Measurements from ENCODE around the gene CDKN1A.
"Not testable (repeated sequence)": the region's sequence is repeated elsewhere in the genome, so short reads cannot be mapped to it uniquely, and the experiment has no call there.

Gene CDKN1A

DNA sequence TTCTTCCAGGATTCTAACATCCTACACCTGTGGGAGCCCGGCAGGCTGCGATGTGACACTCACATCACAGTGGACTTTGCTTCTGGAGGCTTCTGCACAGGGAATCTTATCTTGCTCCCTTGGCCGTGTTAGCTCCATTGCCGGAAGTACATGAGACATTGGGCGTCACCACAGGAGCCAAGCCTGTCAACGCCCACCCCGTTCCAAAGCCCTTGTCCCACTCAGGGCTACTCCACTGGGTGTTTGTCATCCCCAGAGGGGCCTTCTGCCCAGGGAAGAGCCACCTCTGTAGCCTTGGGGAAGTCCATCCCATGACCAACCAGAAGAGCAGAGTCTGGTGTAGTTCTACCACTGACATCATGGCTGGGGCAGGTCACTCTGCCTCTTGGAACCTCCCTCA, 20.8 kb downstream of the CDKN1A start:
- no peak for DNase-seq

GRCh38 chr6:36700071-36700812, 21.7 kb downstream of the CDKN1A start:
- no peak for DNase-seq

GRCh38 chr6:36700831-36701230, 22.3 kb downstream of the CDKN1A start:
- no peak for DNase-seq

- DNase-seq, result no peak
These were observed 23.0 kb downstream of the CDKN1A start for GRCh38 chr6:36701401-36701991.

DNA sequence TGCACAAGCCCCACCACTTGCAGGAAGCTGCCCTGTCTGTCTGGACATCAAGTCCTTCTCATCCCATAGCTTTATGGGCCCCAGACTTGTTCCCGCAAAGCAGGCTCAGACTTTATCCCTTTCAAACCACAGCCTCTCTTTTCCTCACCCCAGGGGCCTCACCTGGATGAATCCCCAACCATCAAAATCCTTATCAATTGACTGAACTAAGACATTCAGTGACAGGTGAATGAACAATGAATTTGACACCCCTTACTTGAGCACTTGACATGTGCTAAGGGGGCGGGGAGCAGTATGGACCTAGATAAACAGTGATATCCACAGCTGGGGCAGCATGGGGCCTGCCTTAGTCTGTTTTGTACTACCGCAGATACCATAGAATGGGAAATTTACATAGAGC, 24.1 kb downstream of the CDKN1A start:
- no peak for DNase-seq

GRCh38 chr6:36703081-36703606, 24.6 kb downstream of the CDKN1A start:
- no peak for DNase-seq

DNA sequence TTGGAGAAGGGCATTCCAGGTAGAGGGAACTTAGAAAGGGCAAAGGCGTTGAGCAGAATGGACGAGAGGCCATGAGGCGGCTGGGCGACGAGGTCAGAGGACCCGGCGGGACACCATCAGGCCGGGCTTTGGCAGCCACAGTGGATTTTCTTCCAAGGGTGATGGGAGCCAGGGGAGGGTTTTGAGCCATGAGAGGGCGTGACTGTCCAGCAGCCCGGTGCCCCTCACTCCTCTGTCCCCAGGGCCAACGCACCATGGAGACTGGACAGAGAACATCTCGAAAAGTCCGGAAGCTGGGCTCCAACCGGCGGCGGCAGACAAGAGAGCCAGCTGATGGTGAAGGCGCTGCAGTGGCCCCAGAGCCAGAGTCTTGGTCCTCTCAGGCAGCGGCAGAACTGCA, 25.5 kb downstream of the CDKN1A start:
- DNase-seq, result no peak

DNA sequence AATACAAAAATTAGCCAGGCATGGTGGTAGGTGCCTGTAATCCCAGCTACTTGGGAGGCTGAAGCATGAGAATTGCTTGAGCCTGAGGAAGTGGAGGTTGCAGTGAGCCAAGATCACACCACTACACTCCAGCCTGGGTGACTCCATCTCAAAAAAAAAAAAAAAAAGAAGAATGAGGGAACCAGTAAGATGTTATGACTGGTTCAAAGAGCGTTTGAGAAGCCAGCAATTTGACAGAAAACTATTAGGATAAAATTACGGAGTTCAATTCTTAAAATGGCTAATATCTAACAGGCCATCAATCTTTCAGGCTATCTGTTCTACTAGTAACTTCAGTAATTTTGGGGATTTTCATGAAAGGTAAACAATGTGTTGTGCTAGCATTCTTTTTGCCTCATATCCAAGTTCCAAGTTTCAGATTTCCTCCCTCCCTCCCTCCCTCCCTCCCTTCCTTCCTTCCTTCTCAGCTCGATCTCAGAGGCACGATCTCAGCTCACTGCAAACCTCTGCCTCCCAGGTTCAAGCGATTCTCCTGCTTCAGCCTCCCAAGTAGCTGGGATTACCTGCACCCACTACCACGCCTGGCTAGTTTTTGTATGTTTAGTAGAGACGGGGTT, 26.6 kb downstream of the CDKN1A start:
- DNase-seq, result not testable (repeated sequence)

DNA sequence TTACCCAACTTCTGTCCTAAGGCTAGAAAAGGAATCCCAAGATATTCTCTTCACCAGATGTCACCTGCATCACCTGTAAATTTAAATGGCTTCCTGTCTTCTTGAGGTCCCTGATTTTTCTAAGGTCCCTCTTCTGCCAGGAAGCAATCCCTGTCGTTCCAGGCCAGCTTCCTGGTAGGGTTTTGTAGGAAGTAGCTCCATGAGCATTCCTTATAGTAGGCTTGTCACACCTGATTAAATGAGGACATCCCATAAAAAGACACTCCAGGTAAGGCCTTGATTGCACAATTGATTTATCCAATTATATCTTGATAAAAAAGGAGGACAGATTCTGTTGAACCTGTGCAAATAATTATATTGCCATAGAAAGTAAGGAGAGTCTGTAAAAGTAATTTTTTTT, 27.8 kb downstream of the CDKN1A start:
- no peak for DNase-seq

DNA sequence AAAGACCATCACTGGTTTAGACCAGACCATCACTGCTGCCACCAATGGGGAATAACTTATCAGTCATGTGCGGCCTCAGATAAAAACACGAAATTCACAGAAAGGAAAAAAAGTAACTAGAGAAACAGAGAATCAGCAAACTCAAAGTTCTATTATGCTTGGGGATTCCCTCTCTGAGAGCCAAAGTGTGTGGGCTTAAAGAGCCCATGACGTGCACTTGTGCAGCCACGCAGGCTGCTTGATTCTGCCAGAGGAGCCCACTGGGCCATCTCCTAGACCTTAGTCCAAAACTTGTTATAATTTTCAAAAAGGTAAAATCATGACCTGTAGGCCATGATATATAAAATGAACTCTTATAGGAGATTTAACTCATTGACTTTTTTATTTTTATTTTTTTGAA, 34.3 kb downstream of the CDKN1A start:
- DNase-seq, result no peak

DNA sequence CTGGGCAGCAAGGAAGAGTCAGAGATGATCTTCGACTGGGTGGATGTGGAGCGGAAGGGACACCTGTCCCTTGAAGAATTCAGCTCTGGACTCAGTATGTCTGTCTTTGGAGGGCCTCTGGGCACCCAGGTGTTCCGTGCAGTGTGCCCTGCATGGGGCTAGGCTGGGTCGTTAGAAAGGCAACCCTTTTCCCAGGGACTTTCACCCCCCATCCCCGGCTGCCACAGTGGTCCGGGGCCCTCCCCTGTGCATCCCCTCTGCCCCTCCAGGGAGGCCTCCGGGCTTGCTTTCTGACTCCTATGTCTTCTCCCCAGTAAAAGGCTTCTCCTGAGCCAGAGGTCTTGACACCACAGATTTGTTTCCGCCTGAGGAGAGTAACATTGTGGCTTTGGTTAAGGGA, 35.3 kb downstream of the CDKN1A start:
- no peak for DNase-seq

- no peak for DNase-seq
These were observed 36.0 kb downstream of the CDKN1A start for GRCh38 chr6:36714511-36714910.

GRCh38 chr6:36715469-36715868, 37.0 kb downstream of the CDKN1A start:
- DNase-seq, result no peak

DNA sequence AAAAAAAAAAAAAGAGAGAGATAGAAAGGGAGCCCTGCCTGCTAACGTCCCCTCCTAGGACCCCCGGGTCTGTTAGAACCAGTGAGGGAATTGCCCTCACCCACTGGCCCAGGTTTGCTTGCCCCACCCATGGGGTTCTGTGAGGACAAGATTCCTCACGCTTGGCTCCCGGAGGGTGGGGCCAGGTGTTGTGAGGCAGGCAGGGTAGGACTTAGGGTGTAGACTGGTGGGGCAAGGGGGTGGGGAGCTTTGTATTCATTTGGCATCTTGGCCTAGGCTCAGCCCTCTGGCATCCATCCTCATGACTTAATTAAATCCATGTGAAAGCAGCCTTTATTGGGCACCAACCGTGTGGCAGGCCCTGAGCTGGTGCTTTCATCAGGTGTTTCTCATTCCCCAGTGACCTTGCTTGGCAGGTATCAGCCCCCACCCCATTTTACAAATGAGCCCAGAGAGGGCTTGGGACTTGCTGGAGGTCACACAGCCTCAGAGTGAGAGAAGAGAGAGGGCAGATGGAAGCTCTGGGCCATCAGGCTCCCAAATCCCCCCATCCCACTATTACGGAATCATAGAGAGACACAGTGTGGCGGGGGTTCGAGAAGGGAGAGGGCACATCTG, 38.1 kb downstream of the CDKN1A start:
- no peak for DNase-seq

DNA sequence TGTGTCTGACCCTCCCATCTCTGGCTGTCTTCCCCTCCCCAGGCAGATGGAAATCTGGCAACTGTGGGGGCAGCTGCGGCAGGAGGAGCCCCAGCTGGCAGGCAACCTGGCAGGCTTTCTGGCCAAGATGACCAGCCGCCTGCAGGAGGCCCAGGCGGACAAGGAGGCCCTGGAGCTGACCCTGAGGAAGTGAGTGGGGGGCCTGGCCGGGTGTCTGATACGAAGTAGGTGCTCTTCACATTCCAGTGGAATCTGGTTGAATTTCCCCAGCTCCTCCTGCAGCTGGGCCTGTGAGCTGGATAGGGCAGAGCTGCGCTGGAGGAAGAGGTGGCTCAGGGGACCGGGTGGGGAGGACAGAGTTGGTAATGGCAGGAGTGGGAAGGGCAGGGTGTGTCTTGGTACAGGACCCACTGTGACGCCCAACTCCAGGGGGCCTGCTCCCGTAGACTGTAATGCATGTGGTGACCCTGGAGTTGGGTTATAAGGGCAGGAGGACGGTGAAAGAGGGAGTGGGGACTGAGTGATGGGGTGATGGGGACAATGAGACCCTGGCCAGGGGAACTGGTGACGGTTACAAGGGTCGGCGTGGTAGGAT, 38.8 kb downstream of the CDKN1A start:
- no peak for DNase-seq

DNA sequence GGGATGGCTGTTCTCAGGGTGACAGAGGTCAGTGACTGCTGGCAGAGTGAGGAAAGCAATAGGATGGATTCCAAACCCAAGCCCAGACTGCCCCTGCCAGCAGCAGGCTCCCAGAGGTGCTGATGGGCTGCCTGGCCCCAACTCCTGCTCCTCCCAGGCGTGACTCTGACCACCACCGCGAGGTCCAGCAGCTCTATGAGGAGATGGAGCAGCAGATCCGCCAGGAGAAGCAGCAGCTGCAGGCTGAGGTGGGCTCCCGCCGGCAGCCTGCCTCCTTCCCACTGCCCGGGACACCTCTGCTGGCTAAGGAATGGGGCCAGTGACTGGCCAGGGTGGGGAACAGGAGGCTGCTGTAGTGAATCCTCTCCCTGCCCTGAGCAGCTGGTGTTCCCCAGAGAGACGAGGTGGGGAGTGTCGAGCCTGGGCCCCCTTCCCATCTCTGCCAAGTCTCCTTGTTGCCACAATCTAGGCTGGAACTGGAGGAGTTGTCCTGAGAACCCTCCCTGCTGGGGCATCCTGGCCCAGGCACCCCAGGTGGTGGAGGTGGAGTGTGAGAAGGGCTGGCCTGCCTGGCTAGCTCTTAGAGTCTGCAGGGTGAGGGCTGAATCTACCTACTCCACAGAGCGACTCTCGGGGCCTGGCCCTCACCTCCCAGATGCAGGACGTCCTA, 39.5 kb downstream of the CDKN1A start:
- no peak for DNase-seq

DNA sequence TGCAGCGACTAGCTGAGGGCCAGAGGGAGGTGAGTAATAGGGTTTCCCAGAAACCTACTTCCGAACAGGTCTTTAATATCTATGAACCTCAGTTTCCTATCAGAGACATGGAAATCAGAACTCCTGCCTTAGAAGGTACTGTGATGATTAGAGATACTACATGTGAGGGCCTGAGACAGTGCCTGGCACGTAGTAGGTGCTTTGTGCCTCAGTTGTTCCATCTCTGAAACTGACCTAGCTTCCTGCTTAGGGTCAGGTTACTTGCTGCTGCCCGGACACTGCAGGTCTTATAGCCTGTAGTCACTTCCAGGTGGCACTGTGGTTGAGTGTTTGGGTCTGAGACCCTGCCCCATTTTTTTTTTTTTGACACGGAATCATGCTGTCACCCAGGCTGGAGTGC, 40.0 kb downstream of the CDKN1A start:
- DNase-seq, result no peak

- no peak for DNase-seq
These were observed 40.6 kb downstream of the CDKN1A start for GRCh38 chr6:36719126-36719525.

DNA sequence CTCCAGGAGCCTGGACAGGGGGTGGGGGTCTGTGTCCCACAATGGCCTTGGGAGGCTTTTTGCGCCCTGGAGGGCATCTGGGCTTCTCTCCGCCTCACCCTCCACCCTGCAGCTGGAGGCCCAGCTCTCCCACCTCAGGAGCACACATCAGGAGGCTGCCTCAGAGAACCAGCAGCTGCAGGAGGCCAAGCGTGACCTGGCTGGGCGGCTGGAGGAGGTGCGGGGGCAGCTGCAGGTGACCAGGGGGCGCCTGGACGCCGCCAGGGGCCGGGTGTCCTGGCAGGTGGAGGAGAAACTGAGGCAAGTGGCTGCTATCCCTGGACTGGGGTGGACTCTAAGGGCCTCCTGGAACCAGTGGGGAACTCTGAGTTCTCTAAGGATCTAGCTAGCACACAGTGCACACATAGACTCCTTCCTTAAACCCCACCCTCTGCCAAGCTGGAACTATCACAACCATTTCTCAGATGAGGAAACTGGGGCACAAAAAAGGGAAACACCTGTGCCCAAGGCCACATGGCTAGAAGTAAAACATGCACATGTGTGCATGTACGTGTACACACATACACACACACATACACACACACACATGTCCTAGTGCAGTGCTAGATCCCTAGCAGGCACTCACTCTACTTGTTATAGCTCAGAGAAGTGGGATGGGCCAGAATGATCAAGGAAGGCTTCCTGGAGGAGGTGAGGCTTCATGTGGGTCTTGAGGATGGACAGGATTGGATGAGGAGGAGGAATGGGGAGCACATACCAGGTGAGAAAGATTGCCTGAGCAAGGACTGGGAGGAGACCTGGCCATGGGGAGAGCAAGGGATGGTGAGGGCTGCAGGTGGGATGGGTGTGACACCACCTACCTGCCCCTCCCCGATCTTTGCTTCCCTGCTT, 42.0 kb downstream of the CDKN1A start:
- no peak for DNase-seq

GRCh38 chr6:36721369-36722140, 43.0 kb downstream of the CDKN1A start:
- DNase-seq, result no peak

DNA sequence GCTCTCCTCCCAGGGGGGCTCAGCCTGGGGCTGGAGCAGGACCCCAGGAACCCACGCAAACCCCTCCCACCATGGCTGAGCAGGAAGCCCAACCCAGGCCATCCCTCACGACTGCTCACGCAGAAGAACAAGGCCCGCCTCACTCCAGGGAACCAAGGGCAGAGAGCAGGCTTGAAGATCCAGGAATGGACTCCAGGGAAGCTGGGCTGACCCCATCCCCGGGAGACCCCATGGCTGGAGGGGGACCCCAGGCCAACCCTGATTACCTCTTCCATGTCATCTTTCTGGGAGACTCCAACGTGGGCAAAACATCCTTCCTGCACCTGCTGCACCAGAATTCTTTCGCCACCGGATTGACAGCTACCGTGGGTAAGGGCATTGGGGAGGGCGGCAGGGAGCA, 43.9 kb downstream of the CDKN1A start:
- no peak for DNase-seq

Measured in central memory CD4-positive, alpha-beta T cell (primary cell).